Heart right ventricle (tissue), 16 donors: Measurements from ENCODE around the gene C14orf119. TPM values are rescaled to one million over a fixed set of nuclear protein-coding genes. Genes with fewer than 3 reads are reported as not detected.
A peak's percentile ranks its signal among the peaks of the same experiment; 100 is the strongest.

Experiments used
- ATAC-seq, 8 donors: fragments of 200-7000 bp; cut with Tn5 transposase; one replicate each; pipeline ENCODE4 v1.9.1; 2020; ENCODE audit warnings: mild to moderate bottlenecking in 8 of 8, moderate library complexity in 8 of 8, moderate number of reproducible peaks in 1 of 8
- DNase-seq, 2 donors: peaks; one replicate each; pipeline ENCODE4 v3.0.0-alpha.2; 2020
- H3K27ac ChIP-seq, 10 donors: fragments of 200-600 bp; sonication (generic) in 2 of 10; one replicate each; pipeline versions ENCODE4 v1.5.0 to v1.8.0; 2020 to 2022; ENCODE audit warnings: mild to moderate bottlenecking in 3 of 10
- H3K27me3 ChIP-seq, 7 donors: fragments of 200-600 bp; one replicate each; pipeline ENCODE4 v1.8.0; 2021 to 2022; ENCODE audit warnings: mild to moderate bottlenecking in 2 of 7
- H3K36me3 ChIP-seq, 9 donors: fragments of 200-600 bp; sonication (generic) in 1 of 9; one replicate each; pipeline versions ENCODE4 v1.5.0 to v1.8.0; 2020 to 2022; ENCODE audit warnings: mild to moderate bottlenecking in 2 of 9
- H3K4me1 ChIP-seq, 9 donors: fragments of 200-600 bp; sonication (generic) in 1 of 9; one replicate each; pipeline versions ENCODE4 v1.5.0 to v1.8.0; 2020 to 2022; ENCODE audit warnings: mild to moderate bottlenecking in 4 of 9
- H3K4me3 ChIP-seq, 10 donors: fragments of 200-600 bp; sonication (generic) in 2 of 10; one replicate each; pipeline versions ENCODE4 v1.5.0 to v1.8.0; 2020 to 2022; ENCODE audit warnings: mild to moderate bottlenecking in 7 of 10, moderate library complexity in 2 of 10
- H3K9me3 ChIP-seq, 11 donors: fragments of 200-600 bp in 10 of 11; sonication (generic) in 2 of 11; one replicate each; pipeline versions ENCODE4 v1.5.0 to v1.8.0; 2013 to 2022; ENCODE audit warnings: mild to moderate bottlenecking in 2 of 11, control low read depth in 1 of 11, moderate library complexity in 1 of 11
- WGBS, 2 donors: extraction: QIAGEN DNeasy Blood & Tissue Kit; methylation state at CpG; one replicate each; pipeline ENCODE4 v1.1.7; 2013; ENCODE audit warnings: inconsistent platforms in 1 of 2; 5-methylcytosine and 5-hydroxymethylcytosine counted together
- intact Hi-C, 10 donors: fragments of 100-400 bp; cut with DNase I; formaldehyde crosslinking; loops; one replicate each; pipeline versions ENCODE4 v1.11.1 to v1.14.2; 2022
- polyA plus RNA-seq, 2 donors: library from polyadenylated mRNA; stranded (reverse); fragments of 200-250 nt; gene quantifications; one replicate each; pipeline ENCODE4 v1.2.3, GENCODE V29; 2013
- total RNA-seq, 10 donors: library from RNA; stranded (reverse); fragmentation: NEBNext Ultra II Directional in 3 of 10; extraction: Animal tissue kit (Norgen Biotek cat#: 25700) in 3 of 10; gene quantifications; one replicate each; pipeline versions ENCODE4 v1.2.1 to v1.2.4, GENCODE V29; 2021 to 2023
- TF ChIP-seq, protein P1 (sequence below), 9 donors: fragments of 200-600 bp; sonication (generic) in 2 of 9; IDR thresholded peaks; one replicate each; pipeline versions ENCODE4 v1.5.0 to v1.8.0; 2021 to 2022; ENCODE audit warnings: antibody characterized with exemption in 9 of 9, mild to moderate bottlenecking in 5 of 9, moderate library complexity in 1 of 9
- donor health status: Arrhythmogenic right ventricular cardiomyopathy.
- donor health status: ischemic (EF 13 %, LVEDD 7.1; RV severe dilation, severe dysfunction).
- donor health status: healthy with polysubstance abuse.
- donor health status: DM: no; HTN: yes; CAD: no.
- donor health status: DM: no; HTN: no; CAD: no.
- donor health status: ischemic (EF 25% LVEDD 6.9; RV normal size, moderate dysfunction).
- donor health status: ischemic (EF 25% LVEDD 5.7; RV mildly dilated, moderate dysfunction).
- donor health status: healthy.
- donor health status: DM: yes; HTN: yes; CAD: no.
- donor health status: Ischemic cardiomyopathy.
- donor health status: ischemic (EF 35%, LVEDD 5.7; RV mildly dilated, moderate dysfunction).
- donor health status: nonischemic (EF 11% LVEDD 7.7; RV severe dilation, severe dysfunction).
- donor health status: DM: yes; HTN: yes; CAD: no.
- donor health status: PGD.
- donor health status: ischemic (EF 29% LVEDD 5.4; RV normal size, mild dysfunction).
- donor health status: nonischemic (EF 23%, LVEDD 6.1; RV moderate dilation, normal function).

Gene C14orf119
- total and polyA plus RNA-seq, 12 donors = 9.8 to 43.3 (median 28.4) TPM

DNA sequence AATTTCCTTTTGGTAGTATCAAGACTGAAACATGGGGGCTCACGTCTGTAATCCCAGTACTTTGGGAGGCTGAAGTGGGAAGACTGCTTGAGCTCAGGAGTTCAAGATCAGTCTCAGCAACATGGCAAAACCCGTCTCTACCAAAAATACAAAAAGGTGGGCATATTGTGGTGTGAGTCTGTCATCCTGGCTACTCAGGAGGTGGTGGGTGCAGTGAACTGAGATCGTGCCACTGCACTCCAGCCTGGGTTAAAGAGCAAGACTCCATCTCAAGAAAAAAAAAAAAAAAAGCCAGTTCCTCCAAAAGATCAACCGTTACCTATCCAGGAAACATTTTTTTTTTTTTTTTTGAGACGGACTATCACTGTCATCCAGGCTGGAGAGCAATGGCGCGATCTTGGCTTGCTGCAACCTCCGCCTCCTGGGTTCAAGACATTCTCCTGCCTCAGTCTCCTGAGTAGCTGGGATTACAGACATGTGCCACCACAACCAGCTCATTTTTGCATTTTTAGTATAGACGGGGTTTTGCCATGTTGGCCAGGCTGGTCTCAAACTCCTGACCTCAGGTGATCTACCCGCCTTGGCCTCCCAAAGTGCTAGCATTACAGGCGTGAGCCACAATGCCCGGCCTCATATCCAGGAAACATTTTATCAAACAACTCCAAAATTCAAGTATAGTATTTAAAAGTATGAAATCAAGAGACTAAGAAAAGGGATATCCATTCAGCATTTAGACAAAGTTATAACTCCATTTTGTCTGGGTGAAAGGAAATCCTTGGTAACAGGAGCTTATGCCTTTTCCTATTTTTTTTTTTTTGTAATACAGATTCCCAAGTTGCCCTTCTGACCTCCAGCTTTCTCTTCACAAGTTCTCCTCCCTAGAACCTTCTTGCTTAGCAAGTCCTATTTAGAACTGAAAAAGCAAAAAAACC, 3.7 kb upstream of the C14orf119 start:
- 83 to 88% methylated on average over 12 of the region's 12 CpGs for WGBS, 2 donors
- Histone ChIP-seq H3K27ac (no peak overlapping the region), H3K9me3 (no peaks in the 10 kb centered on the region), H3K4me3 (no peak overlapping the region), H3K36me3 (peaks cover 0 to 68% (median 36%) of the 10 kb centered on the region in 9 donors), H3K4me1 (peaks cover 6 to 49% (median 33%) of the 10 kb centered on the region in 9 donors), H3K27me3 (no peaks in the 10 kb centered on the region)
- intact Hi-C loops = no loop called here
- DNase-seq (no peak), ATAC-seq (no peak)
- TF ChIP-seq, protein P1, sequence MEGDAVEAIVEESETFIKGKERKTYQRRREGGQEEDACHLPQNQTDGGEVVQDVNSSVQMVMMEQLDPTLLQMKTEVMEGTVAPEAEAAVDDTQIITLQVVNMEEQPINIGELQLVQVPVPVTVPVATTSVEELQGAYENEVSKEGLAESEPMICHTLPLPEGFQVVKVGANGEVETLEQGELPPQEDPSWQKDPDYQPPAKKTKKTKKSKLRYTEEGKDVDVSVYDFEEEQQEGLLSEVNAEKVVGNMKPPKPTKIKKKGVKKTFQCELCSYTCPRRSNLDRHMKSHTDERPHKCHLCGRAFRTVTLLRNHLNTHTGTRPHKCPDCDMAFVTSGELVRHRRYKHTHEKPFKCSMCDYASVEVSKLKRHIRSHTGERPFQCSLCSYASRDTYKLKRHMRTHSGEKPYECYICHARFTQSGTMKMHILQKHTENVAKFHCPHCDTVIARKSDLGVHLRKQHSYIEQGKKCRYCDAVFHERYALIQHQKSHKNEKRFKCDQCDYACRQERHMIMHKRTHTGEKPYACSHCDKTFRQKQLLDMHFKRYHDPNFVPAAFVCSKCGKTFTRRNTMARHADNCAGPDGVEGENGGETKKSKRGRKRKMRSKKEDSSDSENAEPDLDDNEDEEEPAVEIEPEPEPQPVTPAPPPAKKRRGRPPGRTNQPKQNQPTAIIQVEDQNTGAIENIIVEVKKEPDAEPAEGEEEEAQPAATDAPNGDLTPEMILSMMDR (IDR thresholded peaks at IDR 0.05) = no peak

DNA sequence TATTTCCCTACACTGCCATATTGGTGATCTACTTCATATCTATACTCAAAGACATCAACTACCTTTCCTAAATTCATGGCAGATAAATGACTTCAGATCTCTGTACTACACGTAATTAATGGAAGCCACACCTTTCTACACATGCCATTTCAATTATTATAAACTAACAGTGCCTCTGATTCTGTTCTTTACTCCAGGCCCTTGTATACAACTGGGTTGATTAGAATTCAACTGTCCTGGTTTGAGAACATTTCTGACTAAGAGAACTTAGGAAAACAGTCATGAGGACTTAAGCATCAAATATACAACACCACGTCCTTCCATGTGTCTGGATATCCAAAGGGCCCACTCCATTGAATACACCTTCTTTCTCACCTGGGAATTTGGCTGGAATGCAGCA, 2.2 kb upstream of the C14orf119 start:
- Histone ChIP-seq H3K4me1 (peaks cover 8 to 55% (median 44%) of the 10 kb centered on the region in 9 donors), H3K36me3 (peaks cover 0 to 63% (median 33%) of the 10 kb centered on the region in 9 donors), H3K27me3 (no peaks in the 10 kb centered on the region), H3K27ac (no peak overlapping the region), H3K4me3 (peak overlapping the region in 3 of 10 donors; percentile 70 to 97 (median 91)), H3K9me3 (no peaks in the 10 kb centered on the region)
- intact Hi-C loops = no loop called here
- no peak for ATAC-seq
- DNase-seq = no peak
- 64 to 68% methylated on average over 2 of the region's 2 CpGs for WGBS, 2 donors
- TF ChIP-seq, protein P1 (IDR thresholded peaks at IDR 0.05) = no peak

DNA sequence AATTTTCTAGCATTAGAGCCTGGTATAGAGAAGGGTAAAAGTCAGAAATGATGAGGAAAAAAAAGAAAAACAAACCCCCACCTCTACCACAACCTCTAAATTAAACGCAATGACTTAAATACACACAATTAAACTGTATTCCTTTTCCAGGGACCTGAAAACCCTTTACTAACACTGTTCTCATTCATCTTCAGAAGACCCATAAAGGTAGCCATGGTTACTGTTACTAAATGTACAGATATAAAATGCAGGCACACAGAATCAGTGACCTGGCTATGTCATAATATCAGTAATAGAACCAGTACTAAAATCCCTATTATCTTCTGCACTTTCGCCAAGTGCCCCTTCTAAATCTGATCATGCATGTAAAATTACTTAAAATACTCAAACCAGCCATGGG, 1.8 kb upstream of the C14orf119 start:
- ATAC-seq = no peak
- DNase-seq = no peak
- Histone ChIP-seq H3K27ac (no peak overlapping the region), H3K4me1 (peaks cover 8 to 55% (median 44%) of the 10 kb centered on the region in 9 donors), H3K27me3 (no peaks in the 10 kb centered on the region), H3K36me3 (peaks cover 0 to 63% (median 37%) of the 10 kb centered on the region in 9 donors), H3K9me3 (no peaks in the 10 kb centered on the region), H3K4me3 (peak overlapping the region; percentile 66 to 97 (median 76))
- intact Hi-C loops = no loop called here
- TF ChIP-seq, protein P1 (IDR thresholded peaks at IDR 0.05) = no peak
- 78 to 87% methylated on average over 2 of the region's 2 CpGs for WGBS, 2 donors

DNA sequence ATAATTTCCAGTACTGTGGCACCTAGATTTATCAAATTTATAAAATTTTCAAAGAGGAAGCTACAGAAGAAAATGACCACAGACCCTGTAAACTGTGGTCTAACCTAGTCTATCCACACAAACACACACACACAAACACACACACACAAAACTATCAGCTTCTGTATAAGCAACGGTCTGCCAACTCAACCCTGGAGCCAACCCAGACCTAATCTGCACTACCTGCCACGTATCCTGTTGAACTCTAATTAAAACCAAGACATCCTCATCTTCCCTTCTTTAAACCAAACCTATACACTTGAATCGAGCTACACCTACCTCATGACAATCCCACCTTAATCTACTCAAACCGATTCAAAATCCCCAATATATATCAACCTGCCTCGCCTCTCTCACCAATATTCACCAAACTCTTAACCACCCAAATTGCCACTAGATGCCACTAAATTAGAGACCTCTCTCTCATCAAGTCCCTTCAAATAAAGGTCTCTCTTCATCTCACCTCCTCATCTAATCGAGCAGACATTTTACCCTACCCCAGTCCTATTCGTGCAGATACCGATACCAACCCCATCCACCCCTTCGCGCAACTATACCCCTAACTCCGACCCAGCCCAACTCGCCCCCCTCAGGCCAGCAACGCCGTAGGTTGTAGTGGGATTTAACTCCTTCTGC, 1.2 kb upstream of the C14orf119 start:
- Histone ChIP-seq H3K4me1 (peaks cover 8 to 61% (median 48%) of the 10 kb centered on the region in 9 donors), H3K27ac (peak overlapping the region; percentile 82 to 99 (median 96)), H3K9me3 (no peaks in the 10 kb centered on the region), H3K4me3 (peak overlapping the region; percentile 66 to 97 (median 76)), H3K27me3 (no peaks in the 10 kb centered on the region), H3K36me3 (peaks cover 0 to 63% (median 42%) of the 10 kb centered on the region in 9 donors)
- TF ChIP-seq, protein P1 (IDR thresholded peaks at IDR 0.05) = peak in 3 of 9 donors; percentile 9 to 18 (median 14)
- 1 to 4% methylated on average over 14 of the region's 14 CpGs for WGBS, 2 donors
- ATAC-seq (no peak), DNase-seq (no peak)
- intact Hi-C loops = loop anchor here in 2 of 10 donors (1.0 to 2.0 kb wide), 2 partner anchors 23 kb away; no protein-coding TSS in a partner anchor
